ENCODE data around the gene FYN. TPM values are rescaled to one million over a fixed set of nuclear protein-coding genes. Genes with fewer than 3 reads are reported as not detected.

Gene FYN
- total and polyA plus RNA-seq, 2 of the 13 experiments (the other 11 are each of a cell fraction or from before 2014, with no cell fraction given), result 15.5 to 24.6 TPM

DNA sequence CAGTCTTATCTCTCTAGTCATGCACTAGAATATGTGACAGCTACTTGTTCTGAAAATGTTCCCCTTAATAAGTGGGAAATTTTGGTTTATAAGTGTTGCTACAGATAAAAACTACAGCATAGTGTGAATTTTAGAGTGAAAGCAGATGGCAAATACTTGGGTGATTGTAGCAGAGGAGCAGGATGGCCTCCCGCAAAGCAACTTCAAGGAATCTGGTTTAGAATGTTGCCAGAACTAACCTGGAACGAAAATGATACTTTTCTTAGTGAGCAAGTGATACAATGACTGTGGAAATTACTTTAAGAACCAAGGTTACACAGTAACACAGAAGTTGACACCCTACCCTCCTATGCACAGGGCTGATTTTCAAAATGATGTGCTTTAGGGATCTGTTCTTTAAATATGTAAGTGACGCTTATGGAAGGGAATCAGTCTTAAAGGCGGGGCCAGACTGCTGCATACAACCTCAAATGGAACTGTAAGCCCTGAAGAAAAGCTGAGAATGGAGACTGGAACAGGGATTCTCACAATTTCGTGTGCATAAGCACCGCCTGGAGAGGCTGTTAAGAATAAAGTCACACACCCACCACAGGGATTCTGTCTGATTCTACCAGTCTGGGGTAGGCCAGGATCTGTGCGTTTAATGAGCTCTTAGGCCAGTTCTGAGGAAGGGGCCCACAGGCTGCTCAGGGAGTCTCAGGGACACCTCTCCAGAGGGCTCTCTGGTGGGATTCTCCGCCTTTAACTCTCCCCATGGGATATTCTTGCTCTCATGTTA, 97.9 kb downstream of the FYN start:
- BruUV-seq (replicated peaks), result no TSS peak

More for the DNA sequence above, 97.9 kb downstream of the FYN start:
- CTCF ChIA-PET (ENCODE audit: low intra/inter-chr PET ratio, low total read pairs), result no interaction called here
- 66% methylated on average over 7 of the region's 8 CpGs for WGBS (ENCODE audit: low lambda C conversion rate)
- no peaks in the 10 kb centered on the region for H3K4me1 ChIP-seq (ENCODE audit: insufficient read depth, low read length)
- no peaks in the 10 kb centered on the region for H4K20me1 ChIP-seq (ENCODE audit: insufficient read depth, low read length)
- H3K27ac ChIP-seq (ENCODE audit: extremely low read length, insufficient read depth, low read length), result no peak overlapping the region
- no peak overlapping the region for H3K4me3 ChIP-seq (replicated peaks in 1 of 3; ENCODE audit: insufficient read depth in 1 of 3, low read depth in 2 of 3, low read length in 3 of 3)
- no peaks in the 10 kb centered on the region for H3K27me3 ChIP-seq (ENCODE audit: control insufficient read depth in 1 of 2, insufficient read depth in 2 of 2, low read length in 2 of 2)
- ATAC-seq, result no peak
- H3K4me2 ChIP-seq (ENCODE audit: low read depth, low read length), result no peak overlapping the region
- no peaks in the 10 kb centered on the region for H3K9me3 ChIP-seq (ENCODE audit: low read length)
- H2AFZ ChIP-seq (ENCODE audit: low read length), result no peak overlapping the region
- no peak for DNase-seq (ENCODE audit: low spot score)
- in situ Hi-C loops (cut with HindIII; ENCODE audit: extremely low pct_ligation_motif_present, low pct_unique_long_range_greater_than_20kb), result no loop called here
- peaks cover 0 to 3% of the 10 kb centered on the region in 2 experiments; a peak in 1 of 5 replicates for H3K36me3 ChIP-seq (replicated peaks in 1 of 2; ENCODE audit: control insufficient read depth in 1 of 2, insufficient read depth in 2 of 2, low read length in 2 of 2)
- FAIRE-seq, result no peak
- no peak overlapping the region for H3K9ac ChIP-seq (ENCODE audit: insufficient read depth, low read depth, low read length)
- intact Hi-C loops (cut with micrococcal nuclease; ENCODE audit: unreplicated experiment), result loop anchor here (5.0 kb wide), 1 partner anchor 222 kb away; no protein-coding TSS in a partner anchor
- H3K79me2 ChIP-seq (ENCODE audit: insufficient read depth, low read length), result no peaks in the 10 kb centered on the region
- TF ChIP-seq, protein P1, sequence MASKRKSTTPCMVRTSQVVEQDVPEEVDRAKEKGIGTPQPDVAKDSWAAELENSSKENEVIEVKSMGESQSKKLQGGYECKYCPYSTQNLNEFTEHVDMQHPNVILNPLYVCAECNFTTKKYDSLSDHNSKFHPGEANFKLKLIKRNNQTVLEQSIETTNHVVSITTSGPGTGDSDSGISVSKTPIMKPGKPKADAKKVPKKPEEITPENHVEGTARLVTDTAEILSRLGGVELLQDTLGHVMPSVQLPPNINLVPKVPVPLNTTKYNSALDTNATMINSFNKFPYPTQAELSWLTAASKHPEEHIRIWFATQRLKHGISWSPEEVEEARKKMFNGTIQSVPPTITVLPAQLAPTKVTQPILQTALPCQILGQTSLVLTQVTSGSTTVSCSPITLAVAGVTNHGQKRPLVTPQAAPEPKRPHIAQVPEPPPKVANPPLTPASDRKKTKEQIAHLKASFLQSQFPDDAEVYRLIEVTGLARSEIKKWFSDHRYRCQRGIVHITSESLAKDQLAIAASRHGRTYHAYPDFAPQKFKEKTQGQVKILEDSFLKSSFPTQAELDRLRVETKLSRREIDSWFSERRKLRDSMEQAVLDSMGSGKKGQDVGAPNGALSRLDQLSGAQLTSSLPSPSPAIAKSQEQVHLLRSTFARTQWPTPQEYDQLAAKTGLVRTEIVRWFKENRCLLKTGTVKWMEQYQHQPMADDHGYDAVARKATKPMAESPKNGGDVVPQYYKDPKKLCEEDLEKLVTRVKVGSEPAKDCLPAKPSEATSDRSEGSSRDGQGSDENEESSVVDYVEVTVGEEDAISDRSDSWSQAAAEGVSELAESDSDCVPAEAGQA (IDR thresholded peaks at IDR 0.05; ENCODE audit: low read depth), result no peak
- TF ChIP-seq, protein P1 (CRISPR knock-in tag; IDR thresholded peaks at IDR 0.05; ENCODE audit: borderline replicate concordance), result no peak
- POLR2A ChIA-PET, result no interaction called here

All from HepG2 (cell line).